ENCODE measurements around the gene CA12.

The CA12 gene

DNA sequence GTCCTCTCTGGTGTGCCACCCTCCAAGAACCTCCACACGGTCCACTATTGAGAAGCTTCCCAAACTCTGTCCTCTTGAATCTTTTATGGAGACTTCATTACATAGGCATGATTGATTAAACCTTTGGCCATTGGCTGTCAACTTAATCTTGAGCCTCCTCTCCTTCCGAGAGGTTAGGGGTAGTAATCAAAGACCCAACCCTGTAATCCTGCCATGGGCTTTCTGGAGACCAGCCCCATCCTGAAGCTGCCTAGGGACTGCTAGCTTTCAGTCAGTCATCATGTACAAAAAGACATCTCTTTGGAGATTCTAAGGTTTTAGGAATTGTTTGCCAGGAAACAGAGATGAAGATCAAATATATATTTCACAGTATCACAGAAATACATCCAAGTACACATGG lies 67.2 kb downstream of the CA12 start:
- no peak for DNase-seq
- intact Hi-C loops (cut with DNase I): no loop called here

GRCh38 chr15:63313825-63314224 lies 67.8 kb downstream of the CA12 start:
- intact Hi-C loops (cut with DNase I): no loop called here
- DNase-seq: no peak

- no peak for DNase-seq
- intact Hi-C loops (cut with DNase I): no loop called here
Measured at GRCh38 chr15:63312286-63312685, 69.4 kb downstream of the CA12 start.

- intact Hi-C loops (cut with DNase I): no loop called here
- no peak for DNase-seq
Measured at GRCh38 chr15:63310646-63311045, 71.0 kb downstream of the CA12 start.

DNA sequence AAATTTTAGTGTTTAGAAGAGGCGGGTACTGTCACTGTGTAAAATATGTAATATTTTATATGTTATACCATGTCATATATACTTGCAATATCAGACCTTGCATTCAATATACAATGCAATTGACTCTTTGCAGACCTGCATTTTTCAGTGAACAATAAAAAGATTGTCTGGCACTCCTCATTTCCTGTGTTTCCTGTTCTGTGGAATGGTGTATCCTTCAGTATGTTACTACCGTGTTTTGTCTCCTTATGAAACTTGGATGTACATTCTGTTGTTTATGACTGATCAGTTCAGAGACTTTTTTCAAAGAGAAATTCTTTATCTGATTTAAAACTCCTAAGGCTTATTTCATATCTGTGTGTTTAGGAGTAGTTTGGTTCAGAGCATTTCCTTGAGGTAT lies 72.7 kb downstream of the CA12 start:
- DNase-seq: no peak
- intact Hi-C loops (cut with DNase I): no loop called here

GRCh38 chr15:63308491-63308890 lies 73.2 kb downstream of the CA12 start:
- DNase-seq: no peak
- intact Hi-C loops (cut with DNase I): no loop called here

- DNase-seq: no peak
- intact Hi-C loops (cut with DNase I): no loop called here
Measured at GRCh38 chr15:63306492-63307073, 75.1 kb downstream of the CA12 start.

DNA sequence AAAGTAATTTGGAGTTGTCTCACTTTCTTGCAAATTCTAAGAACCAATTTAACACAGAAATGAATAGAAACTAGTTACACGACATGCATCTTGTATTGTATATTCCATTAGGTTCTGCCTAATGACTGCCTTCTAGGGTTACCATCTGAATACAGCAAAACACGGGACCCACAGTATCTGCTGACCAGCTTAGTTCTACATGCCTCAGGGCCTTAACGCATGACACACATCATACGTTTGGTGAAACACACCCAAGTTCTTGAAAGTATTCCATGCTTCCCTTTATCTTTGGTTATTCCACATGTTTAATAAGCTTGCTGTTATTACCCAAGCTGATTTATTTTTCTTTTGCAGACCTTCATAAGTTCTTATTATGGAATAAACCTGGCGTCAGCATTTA lies 76.4 kb downstream of the CA12 start:
- DNase-seq: no peak
- intact Hi-C loops (cut with DNase I): no loop called here

DNA sequence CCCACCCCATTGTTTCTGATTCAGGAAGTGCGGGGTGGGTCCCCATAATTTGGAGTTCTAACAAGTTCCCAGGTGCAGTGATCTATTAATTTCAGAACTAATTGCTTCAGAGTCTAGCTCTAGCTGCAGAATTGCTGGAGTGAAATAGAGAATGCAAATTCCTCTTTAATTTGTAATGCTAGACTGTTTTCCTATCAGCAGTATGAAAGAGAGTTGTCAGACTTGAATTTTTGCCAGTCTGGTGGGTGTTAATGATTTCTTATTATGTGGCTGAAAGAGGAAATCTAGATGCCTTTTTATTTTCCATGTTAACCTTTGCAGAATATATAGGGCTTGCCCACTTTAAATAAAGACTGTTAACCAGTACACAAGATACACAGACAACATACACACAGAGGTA lies 80.6 kb downstream of the CA12 start:
- intact Hi-C loops (cut with DNase I): no loop called here
- no peak for DNase-seq

GRCh38 chr15:63299943-63300575 lies 81.6 kb downstream of the CA12 start:
- no peak for DNase-seq

GRCh38 chr15:63296195-63296594 lies 85.5 kb downstream of the CA12 start:
- intact Hi-C loops (cut with DNase I): no loop called here
- DNase-seq: no peak

More at GRCh38 chr15:63299943-63300575, 81.6 kb downstream of the CA12 start:
- intact Hi-C loops (cut with DNase I): no loop called here

- no peak for DNase-seq
- intact Hi-C loops (cut with DNase I): no loop called here
Measured at GRCh38 chr15:63295341-63295740, 86.3 kb downstream of the CA12 start.

DNA sequence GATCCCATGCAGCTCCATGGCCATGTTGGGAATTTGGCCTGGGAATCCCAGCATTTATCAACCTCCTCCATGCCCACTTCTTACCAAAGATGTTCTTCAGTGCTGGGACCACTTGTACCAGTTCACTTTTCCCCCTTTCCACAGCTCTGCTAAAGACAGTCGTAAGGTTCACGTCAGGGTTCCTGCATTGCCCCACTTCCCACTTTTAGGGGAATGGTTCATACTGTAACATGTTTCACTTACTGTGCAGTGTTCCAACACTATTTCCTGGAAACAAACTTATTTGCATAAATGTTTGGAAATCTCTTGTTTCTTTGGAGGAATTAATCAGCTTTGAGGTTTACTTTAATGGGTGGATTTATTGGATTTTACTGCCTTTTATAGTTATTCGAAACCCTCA lies 87.3 kb downstream of the CA12 start:
- intact Hi-C loops (cut with DNase I): no loop called here

DNA sequence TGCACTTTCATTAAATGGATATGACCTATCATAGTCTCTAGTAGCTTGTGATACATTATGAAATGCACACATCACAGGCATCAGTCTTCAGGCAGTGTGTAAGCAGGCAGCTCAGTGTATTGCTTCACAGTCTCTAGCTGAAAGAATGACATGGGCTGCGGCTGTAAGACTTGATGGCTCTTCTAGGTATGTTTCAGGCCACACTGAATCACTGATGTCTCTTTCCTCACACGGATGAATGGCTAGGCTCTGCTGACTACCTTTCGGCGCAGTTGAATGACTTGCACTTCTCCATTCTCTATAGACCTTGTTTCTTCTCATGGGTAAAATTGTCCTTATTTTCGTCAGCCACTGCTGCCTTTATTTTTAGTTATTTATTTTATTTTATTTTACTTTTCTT lies 88.9 kb downstream of the CA12 start:
- no peak for DNase-seq
- intact Hi-C loops (cut with DNase I): no loop called here

More for the DNA sequence above, 87.3 kb downstream of the CA12 start:
- no peak for DNase-seq

- intact Hi-C loops (cut with DNase I): no loop called here
Measured at GRCh38 chr15:63292241-63292640, 89.4 kb downstream of the CA12 start.

DNA sequence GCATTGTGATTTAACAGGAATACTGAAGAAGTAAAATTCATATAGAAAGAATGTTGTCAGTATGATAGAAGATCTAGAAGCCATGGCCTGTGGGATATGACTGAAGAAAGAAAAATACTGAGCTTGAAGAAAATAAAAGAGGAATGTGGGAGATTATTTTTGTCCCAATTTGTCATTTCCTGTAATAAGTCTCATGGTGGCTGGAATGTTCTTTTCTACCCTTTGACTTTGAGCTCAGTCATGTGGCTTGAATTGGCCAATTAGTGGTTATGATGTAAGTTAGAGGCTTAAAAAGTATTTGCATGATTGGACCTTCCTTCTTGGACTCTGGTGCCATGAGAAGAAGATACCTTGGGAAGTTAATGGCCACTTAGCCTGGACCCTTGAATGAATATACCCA lies 90.1 kb downstream of the CA12 start:
- intact Hi-C loops (cut with DNase I): no loop called here
- DNase-seq: no peak

More at GRCh38 chr15:63292241-63292640, 89.4 kb downstream of the CA12 start:
- DNase-seq: no peak

GRCh38 chr15:63288778-63289378 lies 92.8 kb downstream of the CA12 start:
- no peak for DNase-seq
- intact Hi-C loops (cut with DNase I): loop anchor here (1.0 to 10.0 kb wide), 3 partner anchors 113 to 316 kb away; no protein-coding TSS in a partner anchor

DNA sequence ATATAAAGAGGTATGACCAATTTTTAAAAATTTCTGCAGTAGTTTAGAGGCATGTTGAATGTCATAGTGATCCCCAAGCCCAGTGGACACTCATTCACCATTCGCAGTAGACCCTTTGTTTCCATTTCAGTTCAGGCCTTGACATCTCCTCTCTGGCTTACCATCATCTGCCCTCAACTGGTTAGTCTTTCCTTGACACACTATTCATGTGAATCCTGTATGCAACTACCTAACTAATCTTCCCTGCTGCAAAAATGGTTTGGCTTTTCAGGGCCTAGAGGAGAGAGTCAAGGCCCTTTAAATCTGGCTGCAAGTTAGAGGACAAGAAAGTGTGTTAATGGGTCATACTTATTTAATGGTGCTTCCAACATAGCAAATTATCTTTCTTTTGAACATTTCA lies 93.3 kb downstream of the CA12 start:
- no peak for DNase-seq
- intact Hi-C loops (cut with DNase I): loop anchor here (1.0 to 10.0 kb wide), 3 partner anchors 114 to 316 kb away; no protein-coding TSS in a partner anchor

GRCh38 chr15:63287109-63287508 lies 94.5 kb downstream of the CA12 start:
- intact Hi-C loops (cut with DNase I): loop anchor here (5.0 to 10.0 kb wide), 2 partner anchors 175 to 318 kb away; no protein-coding TSS in a partner anchor
- no peak for DNase-seq

DNA sequence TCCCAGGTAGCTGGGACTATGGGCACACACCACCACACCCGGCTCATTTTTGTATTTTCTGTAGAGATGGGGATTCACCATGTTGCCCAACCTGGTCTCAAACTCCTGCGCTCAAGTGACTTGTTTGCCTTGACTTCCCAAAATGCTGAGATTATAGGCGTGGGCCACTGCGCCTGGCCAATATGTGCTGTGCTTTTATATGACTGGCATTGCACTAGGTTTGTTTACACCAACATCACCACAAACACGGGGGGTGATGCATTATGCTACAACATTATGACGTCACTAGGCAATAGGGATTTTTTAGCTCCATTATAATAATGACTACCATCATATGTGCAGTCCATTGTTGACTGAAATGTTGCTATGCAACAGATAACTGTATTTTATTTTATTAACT lies 97.3 kb downstream of the CA12 start:
- no peak for DNase-seq
- intact Hi-C loops (cut with DNase I): loop anchor here (10.0 kb wide), 1 partner anchor 320 kb away; no protein-coding TSS in a partner anchor

- DNase-seq: no peak
- intact Hi-C loops (cut with DNase I): loop anchor here (10.0 kb wide), 1 partner anchor 322 kb away; no protein-coding TSS in a partner anchor
Measured at GRCh38 chr15:63283126-63283525, 98.5 kb downstream of the CA12 start.

All from posterior cingulate gyrus (tissue), 11 donors.